H1 (cell line): ENCODE results near the gene OPCML. TPM values are rescaled to one million over a fixed set of nuclear protein-coding genes. Genes with fewer than 3 reads are reported as not detected.

Experiments used
- CTCF ChIA-PET: fragments of 300-600 bp; sonication (Branson Sonifier 250); formaldehyde crosslinking; loops from one replicate; lab custom pipeline; 2021; ENCODE audit not compliant: partially characterized antibody; lab: Charles Lee
- POLR2A ChIA-PET: fragments of 300-600 bp; sonication (Branson Sonifier 250); formaldehyde crosslinking; loops from one replicate; lab custom pipeline; 2021; ENCODE audit warnings: inconsistent platforms; ENCODE audit not compliant: partially characterized antibody; lab: Charles Lee
- DNase-seq, 2 experiments: peaks; one replicate each; pipeline versions ENCODE4 v3.0.0 to v3.0.0-alpha.2; 2010 to 2022; ENCODE audit warnings: low spot score in 2 of 2, low read depth in 1 of 2, mixed read lengths in 1 of 2
- FAIRE-seq: peaks from 2 replicates; lab custom pipeline; 2011; peaks lifted over from hg19 to GRCh38; lab: Jason Lieb, UNC
- H2AFZ ChIP-seq: 2 replicates; pipeline ENCODE4 v1.8.1; 2012; ENCODE audit warnings: low read length, inconsistent platforms
- H2AK5ac ChIP-seq: 2 replicates; pipeline ENCODE4 v1.6.1; 2013; ENCODE audit warnings: low read depth, low read length
- H2BK120ac ChIP-seq: replicated peaks from 2 replicates; pipeline ENCODE3; 2013; ENCODE audit warnings: low read depth, low read length, inconsistent platforms
- H2BK12ac ChIP-seq: 2 replicates; pipeline ENCODE4 v1.6.1; 2013; ENCODE audit warnings: low read depth, low read length
- H2BK15ac ChIP-seq: 2 replicates; pipeline ENCODE4 v1.6.1; 2013; ENCODE audit warnings: low read length
- H2BK20ac ChIP-seq: 2 replicates; pipeline ENCODE4 v1.6.1; 2013; ENCODE audit warnings: low read length
- H2BK5ac ChIP-seq: 2 replicates; pipeline ENCODE4 v1.6.1; 2013; ENCODE audit warnings: low read depth, low read length
- H3K14ac ChIP-seq: 2 replicates; pipeline ENCODE4 v1.6.1; 2013; ENCODE audit warnings: inconsistent platforms; ENCODE audit not compliant: insufficient read length
- H3K18ac ChIP-seq: 2 replicates; pipeline ENCODE4 v1.6.1; 2013; ENCODE audit warnings: low read length; ENCODE audit errors: extremely low read depth
- H3K23ac ChIP-seq: 2 replicates; pipeline ENCODE4 v1.6.1; 2013; ENCODE audit warnings: inconsistent platforms; ENCODE audit not compliant: insufficient read length
- H3K23me2 ChIP-seq: 2 replicates; pipeline ENCODE4 v1.6.1; 2013; ENCODE audit warnings: low read depth, low read length
- H3K27ac ChIP-seq: 2 replicates; pipeline ENCODE4 v1.6.1; 2011; ENCODE audit warnings: low read depth, low read length, inconsistent platforms
- H3K27me3 ChIP-seq, 4 experiments: replicated peaks in 1 of 4; 1 replicate in 1 of 4; 2 replicates in 3 of 4; pipeline versions ENCODE4 v1.6.1 to v1.8.1; 2011 to 2013; ENCODE audit warnings: low read length in 3 of 4, mild to moderate bottlenecking in 3 of 4, inconsistent platforms in 2 of 4, mixed read lengths in 2 of 4, moderate library complexity in 1 of 4; ENCODE audit not compliant: control insufficient read depth in 3 of 4, insufficient read depth in 3 of 4; ENCODE audit errors: extremely low read depth in 1 of 4
- H3K36me3 ChIP-seq, 4 experiments: 2 replicates each; pipeline versions ENCODE4 v1.6.1 to v1.8.1; 2011 to 2013; ENCODE audit warnings: mild to moderate bottlenecking in 4 of 4, low read length in 3 of 4, moderate library complexity in 2 of 4, control low read depth in 1 of 4, inconsistent platforms in 1 of 4; ENCODE audit not compliant: insufficient read depth in 4 of 4, control insufficient read depth in 2 of 4
- H3K4ac ChIP-seq: replicated peaks from 2 replicates; pipeline ENCODE3; 2013; ENCODE audit warnings: low read length, low read depth, mixed read lengths, inconsistent platforms; ENCODE audit not compliant: insufficient read length
- H3K4me1 ChIP-seq, 4 experiments: replicated peaks in 1 of 4; 1 replicate in 1 of 4; 2 replicates in 3 of 4; pipeline versions ENCODE4 v1.6.1 to v1.8.1; 2011 to 2013; ENCODE audit warnings: low read length in 3 of 4, inconsistent platforms in 2 of 4, mixed read lengths in 1 of 4; ENCODE audit not compliant: insufficient read depth in 4 of 4, control insufficient read depth in 3 of 4
- H3K4me2 ChIP-seq, 2 experiments: 2 replicates each; pipeline versions ENCODE4 v1.6.1 to v1.8.1; 2011 to 2013; ENCODE audit warnings: low read depth in 2 of 2, low read length in 2 of 2, control low read depth in 1 of 2, inconsistent platforms in 1 of 2, mild to moderate bottlenecking in 1 of 2; ENCODE audit not compliant: insufficient read depth in 1 of 2
- H3K4me3 ChIP-seq, 4 experiments: fragments of 200-600, 300-600 bp in 1 of 4; sonication (generic), shearing (Covaris generic), sonication (Bioruptor Twin) in 1 of 4; 2 replicates each; pipeline versions ENCODE4 v1.5.1 to v1.8.1; 2011 to 2016; ENCODE audit warnings: low read length in 4 of 4, low read depth in 3 of 4, control low read depth in 2 of 4, inconsistent platforms in 2 of 4, mild to moderate bottlenecking in 2 of 4, mixed read lengths in 1 of 4, moderate library complexity in 1 of 4; ENCODE audit not compliant: insufficient read depth in 2 of 4; ENCODE audit errors: extremely low read depth in 1 of 4
- H3K56ac ChIP-seq: replicated peaks from 2 replicates; pipeline ENCODE3; 2013; ENCODE audit warnings: low read depth, mild to moderate bottlenecking, mixed read lengths, low read length, inconsistent platforms; ENCODE audit not compliant: insufficient read length
- H3K79me1 ChIP-seq: 2 replicates; pipeline ENCODE4 v1.6.1; 2013; ENCODE audit warnings: low read depth, low read length, control low read depth
- H3K79me2 ChIP-seq, 2 experiments: 2 replicates each; pipeline versions ENCODE4 v1.6.1 to v1.8.1; 2012 to 2013; ENCODE audit warnings: low read length in 2 of 2, mild to moderate bottlenecking in 2 of 2, inconsistent platforms in 1 of 2; ENCODE audit not compliant: insufficient read depth in 2 of 2, control insufficient read depth in 1 of 2
- H3K9ac ChIP-seq, 4 experiments: replicated peaks in 1 of 4; 1 replicate in 1 of 4; 2 replicates in 3 of 4; pipeline versions ENCODE4 v1.6.1 to v1.8.1; 2011 to 2013; ENCODE audit warnings: low read depth in 3 of 4, low read length in 3 of 4, control low read depth in 2 of 4, mild to moderate bottlenecking in 2 of 4, moderate library complexity in 2 of 4, inconsistent platforms in 1 of 4; ENCODE audit errors: extremely low read depth in 1 of 4
- H3K9me3 ChIP-seq, 2 experiments: 2 replicates each; pipeline versions ENCODE4 v1.6.1 to v1.8.1; 2012 to 2013; ENCODE audit warnings: mild to moderate bottlenecking in 2 of 2, moderate library complexity in 2 of 2, control low read depth in 1 of 2, inconsistent platforms in 1 of 2, low read depth in 1 of 2, low read length in 1 of 2, mixed read lengths in 1 of 2; ENCODE audit not compliant: insufficient read depth in 2 of 2
- H4K20me1 ChIP-seq, 2 experiments: replicated peaks in 1 of 2; 2 replicates each; pipeline versions ENCODE3 to v1.8.1; 2011 to 2013; ENCODE audit warnings: inconsistent platforms in 2 of 2, low read length in 2 of 2, mild to moderate bottlenecking in 1 of 2; ENCODE audit not compliant: insufficient read depth in 2 of 2, control insufficient read depth in 1 of 2
- H4K5ac ChIP-seq: 2 replicates; pipeline ENCODE4 v1.6.1; 2013; ENCODE audit warnings: low read length, low read depth, mixed read lengths, inconsistent platforms; ENCODE audit not compliant: insufficient read length
- H4K8ac ChIP-seq: 2 replicates; pipeline ENCODE4 v1.8.0; 2013; ENCODE audit warnings: mild to moderate bottlenecking, moderate library complexity, low read length, inconsistent platforms; ENCODE audit not compliant: insufficient read depth; ENCODE audit errors: extremely low read depth
- H4K91ac ChIP-seq: replicated peaks from 2 replicates; pipeline ENCODE3; 2013; ENCODE audit warnings: low read length, mixed read lengths, inconsistent platforms; ENCODE audit not compliant: insufficient read length
- HDAC6 ChIP-seq: IDR thresholded peaks from one replicate; pipeline ENCODE4 v1.7.1; 2012; ENCODE audit warnings: low read depth, mild to moderate bottlenecking, inconsistent platforms, low read length, moderate library complexity
- JUND ChIP-seq: IDR thresholded peaks from 2 replicates; pipeline ENCODE4 v1.6.1; 2011; ENCODE audit warnings: mild to moderate bottlenecking, improper control_type of control experiment, low read length
- POLR2A ChIP-seq, 2 experiments: IDR thresholded peaks; 1 replicate in 1 of 2; 2 replicates in 1 of 2; pipeline ENCODE4 v1.6.1; 2011; ENCODE audit warnings: low read depth in 2 of 2, low read length in 2 of 2, mild to moderate bottlenecking in 2 of 2; ENCODE audit errors: control extremely low read depth in 1 of 2
- RNF2 ChIP-seq: fragments of 200-900, 300-1000 bp; sonication (generic); IDR thresholded peaks from 2 replicates; pipeline ENCODE4 v1.7.1; 2016; ENCODE audit warnings: borderline replicate concordance, low read depth, mild to moderate bottlenecking, antibody characterized with exemption, low read length; ENCODE audit not compliant: poor library complexity, severe bottlenecking; ENCODE audit errors: missing control alignments
- SAP30 ChIP-seq: fragments of 300-600 bp; sonication (generic); IDR thresholded peaks from 2 replicates; pipeline ENCODE4 v1.7.1; 2012; ENCODE audit warnings: low read length, moderate library complexity, mild to moderate bottlenecking, inconsistent platforms; ENCODE audit not compliant: insufficient read depth, insufficient replicate concordance
- SP2 ChIP-seq: IDR thresholded peaks from 2 replicates; pipeline ENCODE4 v1.6.1; 2012; ENCODE audit warnings: mild to moderate bottlenecking, low read length, inconsistent platforms
- WGBS, 2 experiments: shearing (Covaris generic) in 1 of 2; methylation state at CpG; one replicate each; pipeline versions ENCODE4 v1.1.6 to v1.1.7; 2013 to 2015; ENCODE audit warnings: low lambda C conversion rate in 2 of 2, mixed read lengths in 2 of 2, inconsistent platforms in 1 of 2, low coverage in 1 of 2, missing lambda C conversion rate in 1 of 2; ENCODE audit not compliant: insufficient replicate concordance in 2 of 2, insufficient coverage in 1 of 2, insufficient read length in 1 of 2; ENCODE audit errors: extremely low coverage in 1 of 2, missing lambda C conversion rate in 1 of 2; 5-methylcytosine and 5-hydroxymethylcytosine counted together
- polyA plus RNA-seq, 7 experiments: library from polyadenylated mRNA; depleted of rRNA in 3 of 7; stranded (reverse) in 5 of 7; unstranded in 2 of 7; fragments of >200 nt in 5 of 7; fragments of 200-250 nt in 2 of 7; gene quantifications; 1 replicate in 5 of 7; 2 replicates in 1 of 7; 4 replicates in 1 of 7; pipeline versions ENCODE4 v1.2.1 to v1.2.3, GENCODE V29; 2011 to 2013; ENCODE audit warnings: missing spikeins in 2 of 7, mixed read lengths in 2 of 7
- total RNA-seq: library from RNA; stranded (reverse); fragmentation: NEBNext Ultra II Directional; extraction: Animal tissue kit (Norgen Biotek cat#: 25700); gene quantifications from 2 replicates; pipeline ENCODE4 v1.2.1, GENCODE V29; 2021

OPCML gene
- total and polyA plus RNA-seq, 2 of the 8 experiments (the other 6 are each of a cell fraction or from before 2014, with no cell fraction given) = 2.3 to 3.1 TPM

DNA sequence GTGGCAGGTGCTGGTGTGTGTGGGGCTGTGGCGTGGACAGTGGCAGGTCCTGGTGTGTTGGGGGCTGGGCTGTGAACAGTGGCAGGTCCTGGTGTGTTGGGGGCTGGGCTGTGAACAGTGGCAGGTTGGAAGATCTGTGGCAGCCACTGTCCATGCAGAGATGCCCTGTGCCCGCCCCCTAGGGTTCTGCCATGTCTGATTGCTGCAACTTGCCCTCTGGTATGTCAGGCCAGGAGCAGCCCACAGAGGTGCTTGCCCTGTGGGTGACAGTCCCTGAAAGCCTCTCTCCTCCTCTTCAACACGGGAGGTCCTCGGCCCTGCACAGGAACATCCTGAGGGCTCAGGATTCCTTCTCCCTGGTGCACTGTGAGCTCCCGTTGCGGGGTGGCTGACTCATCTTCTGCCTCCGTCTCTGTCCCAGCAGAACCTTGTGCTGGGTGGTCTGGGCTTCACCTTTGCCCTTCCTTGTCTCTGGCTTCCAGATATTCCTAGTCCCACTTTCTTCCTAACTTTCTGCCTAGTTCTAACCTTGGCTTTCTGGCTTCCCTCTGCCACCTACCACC is 13.5 kb downstream of the OPCML start:
- POLR2A ChIA-PET = interaction anchor here (1.1 kb wide), 1 partner anchor 12 kb away, joined by 3 read pairs; no protein-coding TSS in a partner anchor

More for the DNA sequence above, 13.5 kb downstream of the OPCML start:
- H3K4me3 ChIP-seq = no peak overlapping the region
- no peak overlapping the region for H4K8ac ChIP-seq
- TF ChIP-seq RNF2 = no peak
- TF ChIP-seq JUND = no peak
- TF ChIP-seq SP2 = no peak
- TF ChIP-seq POLR2A (IDR thresholded peaks at IDR 0.05; ENCODE audit: control extremely low read depth in 1 of 2, low read depth in 2 of 2, low read length in 2 of 2) = no peak
- TF ChIP-seq SAP30 = no peak
- TF ChIP-seq HDAC6 = no peak
- TF ChIP-seq, all 59 proteins: peak for 0
- H3K27ac ChIP-seq = no peak overlapping the region
- DNase-seq = no peak
- H3K4me1 ChIP-seq = peaks cover 2 to 6% (median 4%) of the 10 kb centered on the region in 4 experiments; a peak in 4 of 7 replicates
- H3K18ac ChIP-seq = peak overlapping the region; percentile 36; the same call in 1 of the 2 replicates
- H2AK5ac ChIP-seq = no peak overlapping the region
- no peak overlapping the region for H2BK20ac ChIP-seq
- H3K9ac ChIP-seq = no peak overlapping the region
- H3K23me2 ChIP-seq = peaks cover 4% of the 10 kb centered on the region; the same call in 1 of the 2 replicates
- H2BK120ac ChIP-seq = no peak overlapping the region
- H3K14ac ChIP-seq = no peak overlapping the region
- no peaks in the 10 kb centered on the region for H3K79me2 ChIP-seq
- H2BK15ac ChIP-seq = 0 out of 2 replicates have a peak overlapping the region, but pooled peaks have one; percentile 16
- CTCF ChIA-PET = interaction anchor here (1.1 to 1.4 kb wide), 2 partner anchors 57 to 440 kb away, joined by 3 read pairs; no protein-coding TSS in a partner anchor
- no peak overlapping the region for H3K4me2 ChIP-seq
- peaks cover 0 to 1% of the 10 kb centered on the region in 2 experiments for H4K20me1 ChIP-seq
- H3K27me3 ChIP-seq = no peaks in the 10 kb centered on the region
- H3K4ac ChIP-seq = no peak overlapping the region
- no peak overlapping the region for H2AFZ ChIP-seq
- H3K36me3 ChIP-seq = no peaks in the 10 kb centered on the region; a peak in 1 of 8 replicates
- no peak overlapping the region; the same call in 1 of the 2 replicates for H2BK5ac ChIP-seq
- WGBS, 2 experiments = 94% methylated on average over 7 of the region's 7 CpGs; no CpG with 5 or more reads in 1 of the 2 experiments
- peaks cover 2% of the 10 kb centered on the region for H3K79me1 ChIP-seq
- no peak overlapping the region for H3K23ac ChIP-seq
- no peak overlapping the region for H3K56ac ChIP-seq
- no peak overlapping the region; the same call in 1 of the 2 replicates for H2BK12ac ChIP-seq
- no peaks in the 10 kb centered on the region for H3K9me3 ChIP-seq
- H4K91ac ChIP-seq = no peak overlapping the region
- no peak overlapping the region for H4K5ac ChIP-seq
- no peak for FAIRE-seq
